Measurements from ENCODE around the gene MED26. TPM values are rescaled to one million over a fixed set of nuclear protein-coding genes. Genes with fewer than 3 reads are reported as not detected.

Gene MED26
- total and polyA plus RNA-seq, 2 of the 13 experiments (the other 11 are each of a cell fraction or from before 2014, with no cell fraction given): 3.5 to 3.8 TPM

GRCh38 chr19:16540948-16541347, 87.1 kb downstream of the MED26 start:
- H3K27ac ChIP-seq (ENCODE audit: extremely low read length, insufficient read depth, low read length): peak overlapping the region; percentile 87
- H3K4me3 ChIP-seq (replicated peaks in 1 of 3; ENCODE audit: insufficient read depth in 1 of 3, low read depth in 2 of 3, low read length in 3 of 3): peak overlapping the region; percentile 86 to 99 (median 96)
- H3K27me3 ChIP-seq (ENCODE audit: control insufficient read depth in 1 of 2, insufficient read depth in 2 of 2, low read length in 2 of 2): no peaks in the 10 kb centered on the region; a peak in 1 of 5 replicates
- H3K4me1 ChIP-seq (ENCODE audit: insufficient read depth, low read length): peaks cover 32% of the 10 kb centered on the region
- H3K79me2 ChIP-seq (ENCODE audit: insufficient read depth, low read length): peaks cover 65% of the 10 kb centered on the region
- TF ChIP-seq PHF21A (CRISPR knock-in tag; IDR thresholded peaks at IDR 0.05) (0 out of 2 replicates have a peak, but pooled peaks have one; percentile 16), SAP130 (CRISPR knock-in tag; IDR thresholded peaks at IDR 0.05; ENCODE audit: low read depth) (peak; percentile 16; the same call in 1 of the 2 replicates), NR2F2 (IDR thresholded peaks at IDR 0.05; ENCODE audit: borderline replicate concordance, low read depth) (no peak), ZNF775 (CRISPR knock-in tag; IDR thresholded peaks at IDR 0.05; ENCODE audit: borderline replicate concordance) (no peak), ZNF430 (CRISPR knock-in tag; IDR thresholded peaks at IDR 0.05) (no peak)
- TF ChIP-seq, protein P1, sequence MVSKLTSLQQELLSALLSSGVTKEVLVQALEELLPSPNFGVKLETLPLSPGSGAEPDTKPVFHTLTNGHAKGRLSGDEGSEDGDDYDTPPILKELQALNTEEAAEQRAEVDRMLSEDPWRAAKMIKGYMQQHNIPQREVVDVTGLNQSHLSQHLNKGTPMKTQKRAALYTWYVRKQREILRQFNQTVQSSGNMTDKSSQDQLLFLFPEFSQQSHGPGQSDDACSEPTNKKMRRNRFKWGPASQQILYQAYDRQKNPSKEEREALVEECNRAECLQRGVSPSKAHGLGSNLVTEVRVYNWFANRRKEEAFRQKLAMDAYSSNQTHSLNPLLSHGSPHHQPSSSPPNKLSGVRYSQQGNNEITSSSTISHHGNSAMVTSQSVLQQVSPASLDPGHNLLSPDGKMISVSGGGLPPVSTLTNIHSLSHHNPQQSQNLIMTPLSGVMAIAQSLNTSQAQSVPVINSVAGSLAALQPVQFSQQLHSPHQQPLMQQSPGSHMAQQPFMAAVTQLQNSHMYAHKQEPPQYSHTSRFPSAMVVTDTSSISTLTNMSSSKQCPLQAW (CRISPR knock-in tag; IDR thresholded peaks at IDR 0.05): 0 out of 2 replicates have a peak, but pooled peaks have one; percentile 31
- WGBS (ENCODE audit: low lambda C conversion rate): 5% methylated on average over 12 of the region's 12 CpGs
- intact Hi-C loops (cut with micrococcal nuclease; ENCODE audit: unreplicated experiment) (no loop called here), in situ Hi-C loops (cut with HindIII; ENCODE audit: extremely low pct_ligation_motif_present, low pct_unique_long_range_greater_than_20kb) (no loop called here)
- peak overlapping the region; percentile 96; the same call in 1 of the 2 replicates for H3K9ac ChIP-seq (ENCODE audit: insufficient read depth, low read depth, low read length)
- H3K4me2 ChIP-seq (ENCODE audit: low read depth, low read length): peak overlapping the region; percentile 85
- ChIA-PET POLR2A (no interaction called here), CTCF (ENCODE audit: low intra/inter-chr PET ratio, low total read pairs) (no interaction called here)
- peaks cover 23% of the 10 kb centered on the region for H4K20me1 ChIP-seq (ENCODE audit: insufficient read depth, low read length)
- H3K36me3 ChIP-seq (replicated peaks in 1 of 2; ENCODE audit: control insufficient read depth in 1 of 2, insufficient read depth in 2 of 2, low read length in 2 of 2): peaks cover 15 to 32% of the 10 kb centered on the region in 2 experiments
- no peak overlapping the region for H2AFZ ChIP-seq (ENCODE audit: low read length)
- no TSS peak for BruUV-seq (replicated peaks)
- H3K9me3 ChIP-seq (ENCODE audit: low read length): no peaks in the 10 kb centered on the region
- ATAC-seq: peak; percentile 29
- peak; percentile 35 for DNase-seq (ENCODE audit: low spot score)
- peak; percentile 50 for FAIRE-seq

DNA sequence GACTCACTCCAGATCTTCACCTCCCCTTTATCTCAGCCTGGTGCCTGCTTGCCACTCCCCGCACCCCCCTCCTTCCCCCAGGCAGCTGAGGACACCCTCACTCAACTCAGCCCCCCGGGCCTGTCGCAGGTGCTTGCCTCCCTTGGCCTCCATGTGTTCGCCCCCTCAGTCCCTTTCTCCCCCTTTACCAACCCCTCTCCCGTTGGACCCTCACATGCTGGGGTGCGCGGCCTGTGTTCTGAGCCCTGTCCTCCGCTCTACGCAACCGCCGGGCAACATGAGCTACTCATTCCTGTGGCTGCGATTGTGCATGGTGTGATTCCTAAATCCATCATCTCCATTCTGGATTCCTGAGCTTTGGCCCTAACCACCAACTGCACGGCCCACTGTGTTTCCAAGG, 90.9 kb downstream of the MED26 start:
- POLR2A ChIA-PET: no interaction called here
- Histone ChIP-seq H3K4me1 (ENCODE audit: insufficient read depth, low read length) (peaks cover 18% of the 10 kb centered on the region), H3K4me3 (replicated peaks in 1 of 3; ENCODE audit: insufficient read depth in 1 of 3, low read depth in 2 of 3, low read length in 3 of 3) (no peak overlapping the region), H3K79me2 (ENCODE audit: insufficient read depth, low read length) (peaks cover 54% of the 10 kb centered on the region), H3K27ac (ENCODE audit: extremely low read length, insufficient read depth, low read length) (no peak overlapping the region), H3K9me3 (ENCODE audit: low read length) (no peaks in the 10 kb centered on the region), H3K9ac (ENCODE audit: insufficient read depth, low read depth, low read length) (no peak overlapping the region), H3K36me3 (replicated peaks in 1 of 2; ENCODE audit: control insufficient read depth in 1 of 2, insufficient read depth in 2 of 2, low read length in 2 of 2) (peaks cover 36 to 69% of the 10 kb centered on the region in 2 experiments), H2AFZ (ENCODE audit: low read length) (no peak overlapping the region), H3K27me3 (ENCODE audit: control insufficient read depth in 1 of 2, insufficient read depth in 2 of 2, low read length in 2 of 2) (no peaks in the 10 kb centered on the region; a peak in 1 of 5 replicates), H4K20me1 (ENCODE audit: insufficient read depth, low read length) (peaks cover 27% of the 10 kb centered on the region), H3K4me2 (ENCODE audit: low read depth, low read length) (no peak overlapping the region)
- TF ChIP-seq CHCHD3 (CRISPR knock-in tag; IDR thresholded peaks at IDR 0.05): no peak
- 0 out of 2 replicates have a peak, but pooled peaks have one; percentile 14 for TF ChIP-seq RBFOX2 (IDR thresholded peaks at IDR 0.05; ENCODE audit: low read depth, low read length)
- TF ChIP-seq SUZ12 (IDR thresholded peaks at IDR 0.05; ENCODE audit: low read depth, low read length): no peak
- TF ChIP-seq NFRKB (IDR thresholded peaks at IDR 0.05): no peak
- peak; percentile 14 for TF ChIP-seq AGO2 (optimal IDR thresholded peaks at IDR 0.05; ENCODE audit: low read depth, low read length)
- no peak for TF ChIP-seq RFX5 (IDR thresholded peaks at IDR 0.05; ENCODE audit: low read depth, low read length)
- ATAC-seq: no peak
- intact Hi-C loops (cut with micrococcal nuclease; ENCODE audit: unreplicated experiment): no loop called here
- CTCF ChIA-PET (ENCODE audit: low intra/inter-chr PET ratio, low total read pairs): no interaction called here
- no peak for DNase-seq (ENCODE audit: low spot score)
- FAIRE-seq: no peak
- in situ Hi-C loops (cut with HindIII; ENCODE audit: extremely low pct_ligation_motif_present, low pct_unique_long_range_greater_than_20kb): no loop called here
- 97% methylated on average over 13 of the region's 13 CpGs for WGBS (ENCODE audit: low lambda C conversion rate)
- BruUV-seq (replicated peaks): no TSS peak
